Transverse colon (tissue), 3 donors: ENCODE data around the gene PITX1.

Experiments used
- CTCF ChIP-seq, 5 experiments: fragments of 200-600 bp in 3 of 5; fragments of 450-650 bp in 2 of 5; sonication (generic) in 3 of 5; IDR thresholded peaks; 1 replicate in 2 of 5; 2 replicates in 3 of 5; pipeline ENCODE4 v1.5.1; 2016 to 2017; ENCODE audit warnings: antibody characterized with exemption in 5 of 5, inconsistent platforms in 3 of 5, mild to moderate bottlenecking in 2 of 5, moderate library complexity in 1 of 5
- POLR2A ChIP-seq: fragments of 450-650 bp; IDR thresholded peaks from one replicate; pipeline ENCODE4 v1.6.1; 2016; ENCODE audit warnings: antibody characterized with exemption, mild to moderate bottlenecking, moderate library complexity

- TF ChIP-seq CTCF (IDR thresholded peaks at IDR 0.05) (no peak), POLR2A (no peak)
Measured at GRCh38 chr5:135041145-135041587, 7.1 kb upstream of the PITX1 start.
